PFSK-1 (cell line): ENCODE measurements around the gene ADCK2.

Experiments
- FOXP2 ChIP-seq: optimal IDR thresholded peaks from 2 replicates; pipeline ENCODE3; 2011; ENCODE audit warnings: borderline replicate concordance, control low read depth, inconsistent platforms; ENCODE audit not compliant: insufficient read depth; ENCODE audit errors: extremely low read length, extremely low read depth
- POLR2AphosphoS5 ChIP-seq: IDR thresholded peaks from 2 replicates; pipeline ENCODE4 v1.6.1; 2012; ENCODE audit warnings: low read depth, mild to moderate bottlenecking, control low read depth, low read length, moderate library complexity
- REST ChIP-seq, 2 experiments: IDR thresholded peaks; 2 replicates each; pipeline versions ENCODE4 v1.6.1 to v1.8.0; 2011 to 2012; ENCODE audit warnings: low read depth in 2 of 2, low read length in 2 of 2, control low read depth in 1 of 2, inconsistent platforms in 1 of 2, mild to moderate bottlenecking in 1 of 2, moderate library complexity in 1 of 2; ENCODE audit not compliant: insufficient read depth in 1 of 2
- SIN3A ChIP-seq: IDR thresholded peaks from 2 replicates; pipeline ENCODE4 v1.6.1; 2012; ENCODE audit warnings: mild to moderate bottlenecking, low read length, moderate library complexity, borderline replicate concordance; ENCODE audit not compliant: insufficient read depth
- TAF1 ChIP-seq: IDR thresholded peaks from 2 replicates; pipeline ENCODE4 v1.6.1; 2012; ENCODE audit warnings: low read length, control low read depth, borderline replicate concordance; ENCODE audit not compliant: insufficient read depth

GRCh38 chr7:140668641-140669040 is 4.1 kb upstream of the ADCK2 start:
- TF ChIP-seq REST (IDR thresholded peaks at IDR 0.05; ENCODE audit: insufficient read depth in 1 of 2, low read depth in 2 of 2, low read length in 2 of 2) (no peak), TAF1 (no peak), POLR2AphosphoS5 (no peak), SIN3A (no peak), FOXP2 (no peak)
